Hematopoietic multipotent progenitor cell treated with erythropoietin and hydrocortisone succinate and interleukin-3 and kit ligand, for 8 days (in vitro differentiated cells): ENCODE results near the gene SECISBP2L.

Experiments used
- DNase-seq: peaks from one replicate; pipeline ENCODE4 v3.0.0-alpha.2; 2015

Gene SECISBP2L

GRCh38 chr15:48962662-48963523 lies 83.4 kb downstream of the SECISBP2L start:
- no peak for DNase-seq

- DNase-seq, result no peak
Measured at GRCh38 chr15:48955967-48956366, 90.3 kb downstream of the SECISBP2L start.

- DNase-seq, result no peak
Measured at GRCh38 chr15:48955370-48955769, 90.9 kb downstream of the SECISBP2L start.

- DNase-seq, result no peak
Measured at GRCh38 chr15:48954538-48954937, 91.7 kb downstream of the SECISBP2L start.

GRCh38 chr15:48946840-48947187 lies 99.4 kb downstream of the SECISBP2L start:
- DNase-seq, result no peak

- peak; percentile 35 for DNase-seq
Measured at GRCh38 chr15:48946074-48946839, 100.0 kb downstream of the SECISBP2L start.

GRCh38 chr15:48945386-48945785 lies 100.9 kb downstream of the SECISBP2L start:
- no peak for DNase-seq

GRCh38 chr15:48941904-48942303 lies 104.3 kb downstream of the SECISBP2L start:
- DNase-seq, result no peak

- no peak for DNase-seq
Measured at GRCh38 chr15:48940508-48940907, 105.7 kb downstream of the SECISBP2L start.

- DNase-seq, result no peak
Measured at GRCh38 chr15:48939648-48940047, 106.6 kb downstream of the SECISBP2L start.
